Measurements from ENCODE around the gene THOC2.

THOC2 gene

DNA sequence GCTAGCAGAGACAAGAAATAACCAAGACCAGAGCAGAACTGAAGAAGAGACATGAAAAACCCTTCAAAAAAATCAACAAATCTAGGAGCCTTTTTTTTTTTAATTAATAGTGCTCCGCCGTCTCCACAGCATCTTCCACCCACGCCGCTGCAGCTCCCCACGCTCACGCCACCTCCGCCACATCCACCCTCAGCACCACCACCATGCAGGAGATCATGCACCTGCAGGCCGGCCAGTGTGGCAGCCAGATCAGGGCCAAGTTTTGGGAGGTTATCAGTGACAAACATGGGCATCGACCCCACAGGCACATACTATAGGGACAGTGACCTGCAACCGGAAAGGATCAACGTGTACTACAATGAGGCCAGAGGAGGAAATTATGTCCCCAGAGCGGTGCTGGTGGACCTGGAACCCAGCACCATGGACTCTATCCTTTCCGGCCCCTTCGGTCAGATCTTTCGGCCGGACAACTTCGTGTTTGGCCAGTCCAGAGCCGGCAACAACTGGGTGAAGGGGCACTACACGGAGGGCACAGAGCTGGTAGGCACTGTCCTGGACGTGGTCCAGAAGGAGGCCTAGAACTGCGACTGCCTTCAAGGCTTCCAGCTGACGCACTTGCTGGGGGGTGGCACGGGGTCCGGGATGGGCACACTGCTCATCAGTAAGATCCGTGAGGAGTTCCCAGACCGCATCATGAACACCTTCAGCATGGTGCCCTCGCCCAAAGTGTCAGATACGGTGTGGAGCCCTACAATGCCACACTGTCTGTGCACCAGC lies 171.2 kb downstream of the THOC2 start:
- no peak for DNase-seq

DNA sequence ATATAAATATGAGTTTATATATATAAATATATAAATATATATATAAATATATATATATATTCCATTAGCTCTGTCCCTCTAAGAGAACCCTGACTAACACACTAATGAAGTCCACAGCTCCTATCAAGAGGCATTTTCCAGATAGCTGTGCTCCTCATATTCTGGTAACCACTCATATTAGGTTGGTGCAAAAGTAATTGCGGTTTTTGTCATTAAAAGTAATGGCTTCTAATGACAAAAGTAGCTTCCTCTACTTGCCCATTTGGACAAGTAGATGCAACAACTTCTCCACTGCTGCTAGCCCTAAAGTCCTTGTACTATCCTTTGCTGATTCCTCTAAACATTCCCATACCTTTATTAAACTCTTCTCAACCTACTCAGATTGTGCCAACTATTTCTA lies 182.0 kb downstream of the THOC2 start:
- no peak for DNase-seq
